ENCODE results near the gene C1orf50.

GRCh38 chr1:42750041-42750440 is 17.0 kb upstream of the C1orf50 start:
- TF ChIP-seq SUZ12 (IDR thresholded peaks at IDR 0.05; ENCODE audit: extremely low read depth, insufficient read depth, insufficient read length), result no peak
- TF ChIP-seq ZNF274 (IDR thresholded peaks at IDR 0.05; ENCODE audit: low read depth, low read length), result no peak
- no peak for TF ChIP-seq YY1 (IDR thresholded peaks at IDR 0.05; ENCODE audit: insufficient read depth, insufficient read length)
